Activated CD4-positive, alpha-beta T cell treated with anti-CD3 and anti-CD28 coated beads, Interleukin-2, amount 50 U/mL, for 4 hours (primary cell): Measurements from ENCODE around the gene COL1A2.

Experiments used
- DNase-seq, 2 experiments: peaks; one replicate each; pipeline ENCODE4 v3.0.0-alpha.2; 2020

The COL1A2 gene

DNA sequence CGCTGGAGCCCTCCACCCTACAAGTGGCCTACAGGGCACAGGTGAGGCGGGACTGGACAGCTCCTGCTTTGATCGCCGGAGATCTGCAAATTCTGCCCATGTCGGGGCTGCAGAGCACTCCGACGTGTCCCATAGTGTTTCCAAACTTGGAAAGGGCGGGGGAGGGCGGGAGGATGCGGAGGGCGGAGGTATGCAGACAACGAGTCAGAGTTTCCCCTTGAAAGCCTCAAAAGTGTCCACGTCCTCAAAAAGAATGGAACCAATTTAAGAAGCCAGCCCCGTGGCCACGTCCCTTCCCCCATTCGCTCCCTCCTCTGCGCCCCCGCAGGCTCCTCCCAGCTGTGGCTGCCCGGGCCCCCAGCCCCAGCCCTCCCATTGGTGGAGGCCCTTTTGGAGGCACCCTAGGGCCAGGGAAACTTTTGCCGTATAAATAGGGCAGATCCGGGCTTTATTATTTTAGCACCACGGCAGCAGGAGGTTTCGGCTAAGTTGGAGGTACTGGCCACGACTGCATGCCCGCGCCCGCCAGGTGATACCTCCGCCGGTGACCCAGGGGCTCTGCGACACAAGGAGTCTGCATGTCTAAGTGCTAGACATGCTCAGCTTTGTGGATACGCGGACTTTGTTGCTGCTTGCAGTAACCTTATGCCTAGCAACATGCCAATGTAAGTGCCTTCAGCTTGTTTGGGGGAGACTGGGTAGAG lies at the start of gene COL1A2:
Gene COL1A2, plus strand, starts transcription at position 459 of the 704 bp plus-strand sequence. Its CDS starts 137 bp downstream, at position 596.
- no peak for DNase-seq

GRCh38 chr7:94345907-94346306 lies 48.8 kb upstream of the COL1A2 start:
- DNase-seq: no peak

DNA sequence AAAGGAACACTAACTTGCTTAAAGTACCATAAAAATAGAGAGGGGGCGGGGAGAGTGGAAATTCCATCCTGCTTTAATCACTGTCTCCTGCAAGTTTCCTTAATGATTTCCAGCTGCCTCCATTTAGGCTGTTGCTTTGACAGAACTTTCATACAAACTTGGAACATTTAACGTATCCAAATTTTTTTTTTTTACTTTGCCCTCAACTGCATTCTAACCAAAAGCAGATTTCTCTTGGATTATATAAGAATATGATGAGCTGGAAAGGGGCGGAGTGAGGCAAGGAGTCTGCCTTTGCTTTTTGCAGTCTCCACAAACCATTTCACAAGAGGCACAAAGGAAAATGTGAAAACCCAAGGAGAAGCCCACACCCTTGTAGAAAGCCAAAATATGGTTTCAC lies 46.6 kb upstream of the COL1A2 start:
- DNase-seq: no peak

GRCh38 chr7:94350734-94351133 lies 44.0 kb upstream of the COL1A2 start:
- no peak for DNase-seq

DNA sequence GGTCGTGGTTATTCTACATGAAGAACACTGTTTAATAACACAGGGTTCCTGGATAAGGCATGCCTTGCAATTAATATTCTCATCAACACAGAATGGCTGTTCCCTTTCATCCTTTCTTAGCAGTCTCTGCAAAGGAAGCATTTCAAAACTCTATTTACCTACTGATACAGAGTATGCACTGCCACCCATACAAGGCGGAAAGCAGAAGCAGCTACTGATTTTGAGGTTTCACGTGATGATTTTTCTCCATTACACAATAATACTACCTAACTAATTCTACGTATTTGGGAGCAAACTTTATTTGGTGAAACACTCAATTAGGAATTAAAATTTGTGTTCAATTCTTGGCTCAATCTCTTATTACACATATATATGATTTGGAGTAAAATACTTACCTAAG lies 43.0 kb upstream of the COL1A2 start:
- no peak for DNase-seq

DNA sequence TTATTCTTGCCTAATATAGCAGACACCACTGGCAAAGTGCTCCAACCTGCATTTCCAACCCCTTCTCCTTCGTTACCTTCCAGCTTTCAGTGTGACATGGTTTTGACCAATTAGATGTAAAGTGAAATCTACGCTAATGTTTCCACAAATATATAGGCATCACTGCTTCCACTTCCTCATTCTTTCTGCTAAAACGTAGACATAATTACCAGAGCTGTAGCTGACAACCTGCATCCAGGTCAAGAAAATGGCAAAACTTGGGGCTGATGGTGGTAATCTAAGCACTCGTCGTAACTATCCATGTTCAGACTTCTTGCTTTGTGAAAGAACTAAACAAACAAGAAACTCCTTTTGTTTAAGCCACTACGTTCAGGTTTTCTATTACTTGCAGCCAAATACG lies 41.8 kb upstream of the COL1A2 start:
- no peak for DNase-seq

GRCh38 chr7:94354953-94355352 lies 39.7 kb upstream of the COL1A2 start:
- no peak for DNase-seq

- DNase-seq: no peak
These were observed 39.2 kb upstream of the COL1A2 start for GRCh38 chr7:94355454-94355853.

GRCh38 chr7:94357076-94357475 lies 37.6 kb upstream of the COL1A2 start:
- DNase-seq: no peak

- DNase-seq: no peak
These were observed 33.8 kb upstream of the COL1A2 start for GRCh38 chr7:94360926-94361325.

- no peak for DNase-seq
These were observed 32.4 kb upstream of the COL1A2 start for GRCh38 chr7:94362276-94362675.

DNA sequence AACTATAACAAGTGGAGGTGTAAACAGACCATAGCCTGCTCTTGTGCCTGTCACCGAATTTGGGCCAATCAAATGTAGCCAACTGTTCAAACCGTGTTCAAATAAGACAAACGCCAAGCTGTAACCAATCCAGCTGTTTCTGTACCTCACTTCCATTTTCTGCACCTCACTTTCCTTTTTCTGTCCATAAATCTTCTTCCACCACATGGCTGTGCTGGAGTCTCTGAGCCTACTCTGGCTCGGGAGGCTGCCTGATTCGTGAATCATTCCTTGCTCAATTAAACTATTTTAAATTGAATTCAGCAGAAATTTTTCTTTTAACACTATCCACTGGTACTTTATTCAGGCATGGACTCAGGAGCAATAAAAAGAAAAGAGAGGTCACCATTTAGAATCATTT lies 29.9 kb upstream of the COL1A2 start:
- DNase-seq: no peak

DNA sequence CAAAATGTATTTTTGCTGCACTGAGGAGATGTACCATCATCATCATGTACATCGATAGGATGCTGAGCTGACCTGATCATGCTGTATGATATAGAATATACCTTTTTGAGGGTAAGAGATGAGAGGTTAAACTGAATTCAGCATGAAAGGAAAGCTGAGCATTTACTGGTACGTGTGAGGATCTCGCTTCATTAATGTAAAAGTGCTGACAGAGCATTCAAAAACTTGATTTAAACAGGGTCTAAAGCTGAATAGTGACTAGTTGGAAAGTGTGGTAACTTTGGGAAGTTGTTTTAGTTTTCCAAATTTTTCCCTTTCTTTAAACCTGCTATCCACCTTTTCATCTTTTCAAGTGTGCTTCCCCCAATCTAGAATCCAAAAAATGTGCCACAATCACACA lies 28.5 kb upstream of the COL1A2 start:
- no peak for DNase-seq

DNA sequence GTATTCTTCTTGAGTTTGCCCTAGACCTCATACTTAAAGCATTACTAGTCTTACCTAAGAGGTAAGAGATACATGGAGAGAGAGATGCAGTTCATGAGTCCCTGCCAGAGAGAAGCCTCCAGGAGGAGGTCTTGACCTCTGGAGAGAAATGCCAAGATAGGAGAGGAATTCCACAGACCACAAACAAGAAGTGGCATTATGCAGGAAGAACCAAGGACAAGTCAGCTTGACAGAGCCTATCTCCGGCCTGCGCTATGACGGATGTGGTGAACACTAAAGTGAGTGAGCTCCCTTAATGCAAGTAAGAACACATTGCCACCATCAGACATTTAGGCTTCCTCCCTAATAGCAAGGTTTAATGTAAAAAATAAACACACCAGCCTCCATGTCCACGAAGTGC lies 27.9 kb upstream of the COL1A2 start:
- DNase-seq: no peak

DNA sequence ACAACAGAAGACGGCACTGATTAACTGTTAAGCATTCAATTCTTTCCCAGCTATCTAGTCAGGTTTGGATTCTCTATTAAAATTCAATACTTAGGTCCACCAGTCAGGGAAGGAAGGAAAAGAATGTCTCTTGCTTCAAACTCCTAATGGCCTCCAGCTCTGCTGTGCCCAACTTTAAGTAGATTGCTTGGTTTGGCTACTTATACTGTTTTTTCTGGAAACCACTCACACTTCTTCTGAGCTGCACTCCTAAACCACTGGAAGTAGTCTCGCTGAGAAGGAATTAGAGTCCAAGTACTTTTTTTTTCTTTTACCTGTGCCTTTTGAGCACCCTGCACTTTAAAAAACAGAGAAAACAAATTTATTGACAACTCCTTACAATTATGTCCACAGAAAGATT lies 26.7 kb upstream of the COL1A2 start:
- DNase-seq: no peak

DNA sequence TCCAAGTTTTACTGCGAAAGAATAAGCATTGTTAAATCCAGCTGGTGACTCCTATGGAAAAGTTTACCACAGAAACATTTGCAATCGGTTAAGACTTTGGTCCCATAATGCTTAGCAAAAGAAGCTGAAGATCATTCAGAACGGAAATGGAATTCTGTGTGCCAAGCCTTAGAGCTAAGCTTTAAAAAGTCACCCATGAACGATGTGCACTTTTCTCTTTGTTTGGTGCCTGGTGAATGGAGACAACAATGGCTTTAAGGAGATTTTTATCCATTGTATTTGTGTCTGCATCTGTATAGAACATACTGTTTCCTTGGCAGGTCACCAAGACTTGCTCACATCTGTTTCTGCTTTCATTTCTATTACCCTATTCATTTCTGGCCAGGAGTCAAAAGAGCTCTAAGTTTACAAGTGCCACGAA lies 26.3 kb upstream of the COL1A2 start:
- DNase-seq: no peak

DNA sequence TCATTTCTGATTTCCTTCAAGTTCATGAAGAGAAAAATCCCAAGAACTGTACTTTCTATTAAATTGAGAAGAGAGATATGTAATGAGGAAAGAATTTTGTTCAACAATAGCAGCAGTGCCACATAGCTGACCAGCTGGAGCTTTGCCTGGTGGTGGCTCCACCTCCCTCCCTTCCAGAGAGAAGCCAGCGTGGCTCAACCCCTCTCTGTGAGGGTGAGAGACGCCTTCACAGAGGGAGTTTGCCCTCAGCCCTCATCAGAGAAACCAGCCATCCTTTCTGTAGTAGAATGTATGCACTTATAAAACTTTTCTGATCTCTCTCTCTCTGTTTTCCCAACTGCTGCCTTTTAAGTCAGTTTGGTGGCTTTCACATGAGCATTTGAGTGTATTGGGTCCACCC lies 20.5 kb upstream of the COL1A2 start:
- no peak for DNase-seq

GRCh38 chr7:94374721-94375566 lies 19.8 kb upstream of the COL1A2 start:
- DNase-seq: no peak

- DNase-seq: no peak
These were observed 19.0 kb upstream of the COL1A2 start for GRCh38 chr7:94375691-94376090.

DNA sequence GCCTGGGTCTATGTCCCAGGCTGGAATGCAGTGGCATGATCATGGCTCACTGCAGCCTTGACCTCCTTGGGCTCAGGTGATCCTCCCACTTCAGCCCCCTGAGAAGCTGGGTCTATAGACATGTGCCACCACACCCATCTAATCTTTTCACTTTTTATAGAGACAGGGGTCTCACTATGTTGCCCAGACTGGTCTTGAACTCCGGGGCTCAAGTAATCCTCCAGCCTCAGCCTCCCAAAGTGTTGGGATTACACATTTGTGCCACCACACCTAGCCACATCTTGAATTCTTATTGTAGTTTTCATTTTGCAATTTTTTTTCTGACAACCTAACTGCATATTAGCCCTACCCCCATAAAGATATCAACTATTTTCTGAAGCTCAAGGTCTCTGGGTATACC lies 18.4 kb upstream of the COL1A2 start:
- no peak for DNase-seq

DNA sequence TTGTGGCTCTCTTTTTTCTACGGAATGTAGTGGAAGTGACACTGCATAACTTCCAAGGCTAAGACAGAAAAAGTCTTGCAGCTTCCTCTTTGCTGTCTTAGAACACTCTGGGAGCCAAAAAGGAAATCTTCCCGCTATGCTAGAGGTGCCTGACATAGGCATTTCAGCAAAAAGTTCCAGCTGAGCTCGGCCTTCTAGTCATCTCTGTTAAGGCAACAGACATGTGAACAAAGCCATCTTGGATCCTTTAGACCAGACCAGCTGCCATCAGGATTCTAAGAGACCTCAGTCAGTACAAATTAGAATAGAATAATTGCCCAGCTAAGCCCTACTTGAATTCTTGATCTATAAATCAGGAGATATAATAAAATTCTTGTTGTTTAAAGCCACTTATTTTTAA lies 16.3 kb upstream of the COL1A2 start:
- DNase-seq: no peak

GRCh38 chr7:94380264-94380663 lies 14.4 kb upstream of the COL1A2 start:
- no peak for DNase-seq

- no peak for DNase-seq
These were observed 12.6 kb upstream of the COL1A2 start for GRCh38 chr7:94382132-94382531.

DNA sequence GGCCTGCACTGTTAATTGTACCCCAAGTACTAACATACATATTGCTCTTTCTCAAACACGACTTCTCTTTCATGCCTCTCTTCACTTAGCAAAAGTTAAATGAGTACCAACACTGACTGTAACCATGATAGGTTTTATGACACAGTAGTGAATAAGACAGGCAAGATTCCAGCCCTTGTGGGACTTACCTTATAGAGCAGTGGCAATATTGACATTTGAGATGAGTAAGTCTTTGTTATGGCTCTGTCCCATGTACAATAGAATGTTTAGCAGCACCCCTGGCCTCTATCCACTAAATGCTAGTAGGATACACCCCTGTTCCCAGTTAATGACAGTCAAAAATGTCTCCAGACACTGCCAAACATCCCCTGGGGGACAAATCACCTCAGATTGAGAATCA lies 11.9 kb upstream of the COL1A2 start:
- no peak for DNase-seq

DNA sequence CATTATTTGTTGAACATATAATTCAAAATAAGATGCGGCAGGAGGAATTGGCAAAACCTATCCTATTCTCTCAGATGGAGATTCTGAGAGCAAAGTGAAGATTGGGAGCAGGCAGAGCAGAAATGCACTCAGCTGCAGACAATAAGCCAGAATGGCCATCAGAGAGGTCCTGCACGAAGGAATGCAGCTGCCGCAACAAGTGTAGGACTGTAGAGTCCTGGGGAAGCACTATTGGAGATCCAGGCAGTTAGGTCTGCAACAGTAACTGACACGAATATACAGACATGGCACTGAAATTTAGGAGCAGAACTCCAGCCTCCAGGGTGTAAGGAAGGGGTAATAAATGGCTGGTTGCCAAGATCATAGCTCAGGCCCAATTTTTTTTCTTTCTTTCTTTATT lies 10.4 kb upstream of the COL1A2 start:
- no peak for DNase-seq
